H1 (cell line): ENCODE measurements around the gene ZNF610.

Experiments used
- CHD2 ChIP-seq: IDR thresholded peaks from 2 replicates; pipeline ENCODE4 v1.6.1; 2012; ENCODE audit warnings: low read length, improper control_type of control experiment
- CTCF ChIP-seq, 3 experiments: IDR thresholded peaks; 1 replicate in 2 of 3; 2 replicates in 1 of 3; pipeline versions ENCODE4 v1.5.1 to v1.6.1; 2011; ENCODE audit warnings: low read length in 3 of 3, mild to moderate bottlenecking in 3 of 3, inconsistent platforms in 2 of 3, low read depth in 1 of 3, moderate library complexity in 1 of 3; ENCODE audit not compliant: insufficient read depth in 1 of 3; ENCODE audit errors: control extremely low read depth in 1 of 3
- EP300 ChIP-seq, 2 experiments: IDR thresholded peaks; 1 replicate in 1 of 2; 2 replicates in 1 of 2; pipeline ENCODE4 v1.6.1; 2011 to 2012; ENCODE audit warnings: low read depth in 2 of 2, low read length in 2 of 2, mild to moderate bottlenecking in 2 of 2, borderline replicate concordance in 1 of 2, inconsistent platforms in 1 of 2, moderate library complexity in 1 of 2
- EZH2 ChIP-seq: fragments of 200-600 bp; sonication (generic); IDR thresholded peaks from 2 replicates; pipeline ENCODE4 v1.7.1; 2012; ENCODE audit warnings: low read depth, mild to moderate bottlenecking, moderate library complexity, low read length, inconsistent platforms; ENCODE audit not compliant: severe bottlenecking
- GTF2F1 ChIP-seq: IDR thresholded peaks from 2 replicates; pipeline ENCODE4 v1.6.1; 2012; ENCODE audit warnings: low read depth, low read length, improper control_type of control experiment, borderline replicate concordance
- JUN ChIP-seq: IDR thresholded peaks from 2 replicates; pipeline ENCODE4 v1.6.1; 2011; ENCODE audit warnings: low read depth, mild to moderate bottlenecking, improper control_type of control experiment, low read length
- MAFK ChIP-seq: IDR thresholded peaks from 2 replicates; pipeline ENCODE4 v1.6.1; 2012; ENCODE audit warnings: low read depth, mild to moderate bottlenecking, improper control_type of control experiment, low read length
- POLR2A ChIP-seq, 2 experiments: IDR thresholded peaks; 1 replicate in 1 of 2; 2 replicates in 1 of 2; pipeline ENCODE4 v1.6.1; 2011; ENCODE audit warnings: low read depth in 2 of 2, low read length in 2 of 2, mild to moderate bottlenecking in 2 of 2; ENCODE audit errors: control extremely low read depth in 1 of 2
- RAD21 ChIP-seq, 2 experiments: IDR thresholded peaks in 1 of 2; conservative IDR thresholded peaks in 1 of 2; 2 replicates each; pipeline ENCODE4 v1.6.1; 2011; ENCODE audit warnings: low read depth in 2 of 2, low read length in 2 of 2, improper control_type of control experiment in 1 of 2, inconsistent platforms in 1 of 2, mild to moderate bottlenecking in 1 of 2, moderate library complexity in 1 of 2
- RFX5 ChIP-seq: IDR thresholded peaks from 2 replicates; pipeline ENCODE4 v1.6.1; 2011; ENCODE audit warnings: low read depth, low read length, improper control_type of control experiment, borderline replicate concordance
- RNF2 ChIP-seq: fragments of 200-900, 300-1000 bp; sonication (generic); IDR thresholded peaks from 2 replicates; pipeline ENCODE4 v1.7.1; 2016; ENCODE audit warnings: borderline replicate concordance, low read depth, mild to moderate bottlenecking, antibody characterized with exemption, low read length; ENCODE audit not compliant: poor library complexity, severe bottlenecking; ENCODE audit errors: missing control alignments
- SP1 ChIP-seq: IDR thresholded peaks from 2 replicates; pipeline ENCODE4 v1.6.1; 2011; ENCODE audit warnings: low read depth, low read length
- TAF1 ChIP-seq: IDR thresholded peaks from 2 replicates; pipeline ENCODE4 v1.6.1; 2011; ENCODE audit warnings: mild to moderate bottlenecking, low read depth, low read length
- TF ChIP-seq, protein P1 (sequence below): IDR thresholded peaks from 2 replicates; pipeline ENCODE4 v1.6.1; 2011; ENCODE audit warnings: low read depth, mild to moderate bottlenecking, low read length; ENCODE audit not compliant: insufficient read depth

- TF ChIP-seq EZH2 = no peak
- TF ChIP-seq SP1 = no peak
- TF ChIP-seq RAD21 (IDR thresholded peaks at IDR 0.05 in 1 of 2, conservative IDR thresholded peaks at IDR 0.05 in 1 of 2; ENCODE audit: low read depth in 2 of 2, low read length in 2 of 2) = peak; percentile 53 to 71
- TF ChIP-seq TAF1 = no peak
- peak in 1 of 2 experiments; percentile 25; a peak in 1 of 3 replicates for TF ChIP-seq POLR2A (IDR thresholded peaks at IDR 0.05; ENCODE audit: control extremely low read depth in 1 of 2, low read depth in 2 of 2, low read length in 2 of 2)
- TF ChIP-seq CTCF (IDR thresholded peaks at IDR 0.05; ENCODE audit: control extremely low read depth in 1 of 3, insufficient read depth in 1 of 3, low read depth in 1 of 3, low read length in 3 of 3) = peak; percentile 68 to 90 (median 73)
- TF ChIP-seq, protein P1, sequence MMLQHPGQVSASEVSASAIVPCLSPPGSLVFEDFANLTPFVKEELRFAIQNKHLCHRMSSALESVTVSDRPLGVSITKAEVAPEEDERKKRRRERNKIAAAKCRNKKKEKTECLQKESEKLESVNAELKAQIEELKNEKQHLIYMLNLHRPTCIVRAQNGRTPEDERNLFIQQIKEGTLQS = no peak
- no peak for TF ChIP-seq GTF2F1
- no peak for TF ChIP-seq EP300 (IDR thresholded peaks at IDR 0.05; ENCODE audit: borderline replicate concordance in 1 of 2, low read depth in 2 of 2, low read length in 2 of 2)
- no peak for TF ChIP-seq RFX5
- no peak for TF ChIP-seq RNF2
- TF ChIP-seq CHD2 = no peak
- no peak for TF ChIP-seq JUN
- no peak for TF ChIP-seq MAFK
These were observed 15.5 kb downstream of the ZNF610 start for GRCh38 chr19:52351512-52351911.
